H9 (cell line): Measurements from ENCODE around the gene ATG2B. TPM values are rescaled to one million over a fixed set of nuclear protein-coding genes. Genes with fewer than 3 reads are reported as not detected.

Source experiments
- DNase-seq: peaks from one replicate; pipeline ENCODE4 v3.0.0-alpha.2; 2017
- H2AFZ ChIP-seq: one replicate; pipeline ENCODE4 v1.6.1; 2013; ENCODE audit warnings: mild to moderate bottlenecking, low read length, control low read depth, moderate library complexity
- H2AK5ac ChIP-seq: 2 replicates; pipeline ENCODE4 v1.6.1; 2013; ENCODE audit warnings: low read length, control low read depth, mixed read lengths; ENCODE audit not compliant: insufficient read length
- H2BK120ac ChIP-seq: one replicate; pipeline ENCODE4 v1.6.1; 2013; ENCODE audit warnings: low read depth, mild to moderate bottlenecking, low read length, control low read depth, inconsistent platforms; ENCODE audit not compliant: poor library complexity, severe bottlenecking
- H2BK12ac ChIP-seq: 2 replicates; pipeline ENCODE4 v1.6.1; 2013; ENCODE audit warnings: low read length, control low read depth, mixed read lengths, low read depth; ENCODE audit not compliant: insufficient read length
- H2BK15ac ChIP-seq: 2 replicates; pipeline ENCODE4 v1.6.1; 2013; ENCODE audit warnings: low read depth, low read length, control low read depth
- H2BK20ac ChIP-seq: one replicate; pipeline ENCODE4 v1.6.1; 2013; ENCODE audit warnings: low read depth, mild to moderate bottlenecking, low read length, control low read depth, inconsistent platforms; ENCODE audit not compliant: poor library complexity, severe bottlenecking
- H2BK5ac ChIP-seq: 2 replicates; pipeline ENCODE4 v1.6.1; 2013; ENCODE audit warnings: low read length, control low read depth, mixed read lengths; ENCODE audit not compliant: insufficient read length
- H3K14ac ChIP-seq: 2 replicates; pipeline ENCODE4 v1.6.1; 2013; ENCODE audit warnings: low read length, control low read depth; ENCODE audit not compliant: insufficient read depth
- H3K18ac ChIP-seq: 2 replicates; pipeline ENCODE4 v1.6.1; 2013; ENCODE audit warnings: low read depth, mild to moderate bottlenecking, mixed read lengths, low read length, control low read depth; ENCODE audit not compliant: insufficient read length
- H3K23ac ChIP-seq: 2 replicates; pipeline ENCODE4 v1.6.1; 2013; ENCODE audit warnings: low read length, control low read depth, mixed read lengths, low read depth; ENCODE audit not compliant: insufficient read length
- H3K23me2 ChIP-seq: 2 replicates; pipeline ENCODE4 v1.6.1; 2013; ENCODE audit warnings: low read depth, mild to moderate bottlenecking, mixed read lengths, low read length, control low read depth; ENCODE audit not compliant: insufficient read length, poor library complexity, severe bottlenecking
- H3K27ac ChIP-seq: 2 replicates; pipeline ENCODE4 v1.5.1; 2013; ENCODE audit warnings: low read length, control low read depth, mixed read lengths, low read depth; ENCODE audit not compliant: insufficient read length
- H3K27me3 ChIP-seq: 2 replicates; pipeline ENCODE4 v1.6.1; 2013; ENCODE audit warnings: low read length, control low read depth, inconsistent platforms; ENCODE audit not compliant: insufficient read depth
- H3K4ac ChIP-seq: 2 replicates; pipeline ENCODE4 v1.6.1; 2013; ENCODE audit warnings: low read depth, mild to moderate bottlenecking, control low read depth, inconsistent platforms, low read length, moderate library complexity
- H3K4me1 ChIP-seq: 2 replicates; pipeline ENCODE4 v1.6.1; 2013; ENCODE audit warnings: low read length, control low read depth, inconsistent platforms; ENCODE audit not compliant: insufficient read depth
- H3K4me2 ChIP-seq: 2 replicates; pipeline ENCODE4 v1.6.1; 2013; ENCODE audit warnings: low read length, control low read depth, mixed read lengths; ENCODE audit not compliant: insufficient read length, insufficient read depth
- H3K56ac ChIP-seq: 2 replicates; pipeline ENCODE4 v1.6.1; 2013; ENCODE audit warnings: low read depth, mild to moderate bottlenecking, mixed read lengths, low read length, control low read depth; ENCODE audit not compliant: insufficient read length
- H3K79me1 ChIP-seq: 2 replicates; pipeline ENCODE4 v1.6.1; 2013; ENCODE audit warnings: low read depth, mild to moderate bottlenecking, moderate library complexity, low read length, control low read depth, inconsistent platforms; ENCODE audit not compliant: insufficient read depth, poor library complexity, severe bottlenecking
- H3K79me2 ChIP-seq: 2 replicates; pipeline ENCODE4 v1.6.1; 2013; ENCODE audit warnings: low read length, control low read depth, inconsistent platforms; ENCODE audit not compliant: insufficient read depth
- H3K9ac ChIP-seq: 2 replicates; pipeline ENCODE4 v1.6.1; 2013; ENCODE audit warnings: low read length, control low read depth, mixed read lengths; ENCODE audit not compliant: insufficient read length; ENCODE audit errors: extremely low read depth
- H3K9me3 ChIP-seq: one replicate; pipeline ENCODE4 v1.6.1; 2013; ENCODE audit warnings: low read depth, low read length, inconsistent platforms; ENCODE audit not compliant: control insufficient read depth
- H3T11ph ChIP-seq: one replicate; pipeline ENCODE4 v1.6.1; 2013; ENCODE audit warnings: mild to moderate bottlenecking, low read length, control low read depth, inconsistent platforms
- H4K20me1 ChIP-seq: one replicate; pipeline ENCODE4 v1.6.1; 2013; ENCODE audit not compliant: control insufficient read depth, insufficient read length, insufficient read depth
- H4K5ac ChIP-seq: 2 replicates; pipeline ENCODE4 v1.6.1; 2013; ENCODE audit warnings: low read depth, mild to moderate bottlenecking, mixed read lengths, low read length, control low read depth; ENCODE audit not compliant: insufficient read length
- H4K8ac ChIP-seq: replicated peaks from 2 replicates; pipeline ENCODE4 v1.6.1; 2013; ENCODE audit warnings: low read length, control low read depth, mixed read lengths, low read depth; ENCODE audit not compliant: insufficient read length
- H4K91ac ChIP-seq: 2 replicates; pipeline ENCODE4 v1.6.1; 2013; ENCODE audit warnings: low read depth, mild to moderate bottlenecking, moderate library complexity, mixed read lengths, low read length, control low read depth; ENCODE audit not compliant: insufficient read length
- H3K27ac Mint-ChIP-seq, 3 experiments: 2 replicates in 2 of 3; 3 replicates in 1 of 3; pipeline ENCODE4 v1.8.0; 2020 to 2021; ENCODE audit warnings: mixed read lengths in 3 of 3, mild to moderate bottlenecking in 1 of 3, moderate library complexity in 1 of 3
- H3K27me3 Mint-ChIP-seq: 2 replicates; pipeline ENCODE4 v1.8.0; 2021; ENCODE audit warnings: low read depth, mild to moderate bottlenecking, moderate library complexity, mixed read lengths
- H3K36me3 Mint-ChIP-seq, 3 experiments: 2 replicates in 2 of 3; 3 replicates in 1 of 3; pipeline ENCODE4 v1.8.0; 2020 to 2021; ENCODE audit warnings: low read depth in 3 of 3, mixed read lengths in 3 of 3; ENCODE audit not compliant: insufficient read depth in 1 of 3
- H3K4me1 Mint-ChIP-seq, 2 experiments: 2 replicates each; pipeline ENCODE4 v1.8.0; 2020; ENCODE audit warnings: mixed read lengths in 2 of 2
- H3K4me3 Mint-ChIP-seq, 2 experiments: 2 replicates in 1 of 2; 3 replicates in 1 of 2; pipeline ENCODE4 v1.8.0; 2020 to 2021; ENCODE audit warnings: mild to moderate bottlenecking in 2 of 2, mixed read lengths in 2 of 2, moderate library complexity in 1 of 2
- H3K9me3 Mint-ChIP-seq, 2 experiments: 2 replicates in 1 of 2; 3 replicates in 1 of 2; pipeline ENCODE4 v1.8.0; 2020; ENCODE audit warnings: mild to moderate bottlenecking in 2 of 2, mixed read lengths in 2 of 2, moderate library complexity in 1 of 2
- WGBS: extraction: QIAGEN DNeasy Blood & Tissue Kit; methylation state at CpG from one replicate; pipeline ENCODE4 v1.1.7; 2013; ENCODE audit warnings: missing lambda C conversion rate, low lambda C conversion rate, mixed read lengths; ENCODE audit not compliant: insufficient read length; ENCODE audit errors: extremely low coverage; 5-methylcytosine and 5-hydroxymethylcytosine counted together
- total RNA-seq: library from RNA; stranded (reverse); gene quantifications from 2 replicates; pipeline ENCODE4 v1.2.1, GENCODE V29; 2021
- TF ChIP-seq, protein P1 (sequence below): fragments of 200-600 bp; sonication (generic); conservative IDR thresholded peaks from 3 replicates; pipeline ENCODE4 v1.8.0; 2021; ENCODE audit warnings: antibody characterized with exemption, mild to moderate bottlenecking

The ATG2B gene
- total RNA-seq, 1 experiment from 2014 or later, result 12.6 TPM

DNA sequence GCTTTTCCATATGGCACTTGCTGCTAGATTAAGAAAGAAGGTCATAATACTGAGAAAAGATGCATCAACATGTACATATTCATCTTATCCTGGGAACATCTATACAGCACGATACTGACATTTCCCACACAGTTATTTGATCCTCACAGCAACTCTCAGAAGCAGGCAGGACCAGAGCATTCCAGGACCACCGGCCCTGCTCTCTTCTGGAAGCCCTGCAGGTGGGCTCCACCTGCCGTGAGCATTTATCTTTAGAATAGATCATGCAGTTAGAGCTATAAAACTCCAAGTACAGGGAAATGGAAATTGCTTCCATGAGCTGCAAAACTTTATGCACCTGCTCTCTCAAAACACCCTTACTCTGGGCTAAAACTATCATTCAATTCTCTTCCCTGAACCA lies 112.7 kb downstream of the ATG2B start:
- H3K27ac Mint-ChIP-seq, result no peak overlapping the region

More for the DNA sequence above, 112.7 kb downstream of the ATG2B start:
- Histone ChIP-seq H2BK5ac (no peak overlapping the region), H2BK120ac (no peak overlapping the region), H3K79me1 (no peaks in the 10 kb centered on the region), H3K27me3 (no peaks in the 10 kb centered on the region), H3K4me2 (no peak overlapping the region), H3K18ac (no peak overlapping the region), H2BK15ac (no peak overlapping the region), H3K23ac (no peak overlapping the region), H3K27ac (no peak overlapping the region), H2BK12ac (no peak overlapping the region), H3K4ac (no peak overlapping the region), H3K79me2 (no peaks in the 10 kb centered on the region), H3T11ph (no peak overlapping the region), H4K20me1 (no peaks in the 10 kb centered on the region), H2AK5ac (no peak overlapping the region), H2AFZ (no peak overlapping the region), H2BK20ac (no peak overlapping the region), H3K9me3 (no peaks in the 10 kb centered on the region), H4K5ac (no peak overlapping the region), H3K56ac (no peak overlapping the region), H3K9ac (no peak overlapping the region), H3K4me1 (peaks cover 3% of the 10 kb centered on the region; the same call in 1 of the 2 replicates), H3K23me2 (no peaks in the 10 kb centered on the region), H4K91ac (no peak overlapping the region), H3K14ac (no peak overlapping the region), H4K8ac (no peak overlapping the region)
- Mint-ChIP-seq H3K27me3 (peaks cover 10% of the 10 kb centered on the region), H3K9me3 (no peaks in the 10 kb centered on the region; a peak in 1 of 5 replicates), H3K4me1 (peaks cover 19 to 22% of the 10 kb centered on the region in 2 experiments), H3K36me3 (no peaks in the 10 kb centered on the region; a peak in 1 of 7 replicates), H3K4me3 (no peak overlapping the region)
- no peak for DNase-seq
- no CpG with 5 or more reads among the region's 3 CpGs for WGBS
- TF ChIP-seq, protein P1, sequence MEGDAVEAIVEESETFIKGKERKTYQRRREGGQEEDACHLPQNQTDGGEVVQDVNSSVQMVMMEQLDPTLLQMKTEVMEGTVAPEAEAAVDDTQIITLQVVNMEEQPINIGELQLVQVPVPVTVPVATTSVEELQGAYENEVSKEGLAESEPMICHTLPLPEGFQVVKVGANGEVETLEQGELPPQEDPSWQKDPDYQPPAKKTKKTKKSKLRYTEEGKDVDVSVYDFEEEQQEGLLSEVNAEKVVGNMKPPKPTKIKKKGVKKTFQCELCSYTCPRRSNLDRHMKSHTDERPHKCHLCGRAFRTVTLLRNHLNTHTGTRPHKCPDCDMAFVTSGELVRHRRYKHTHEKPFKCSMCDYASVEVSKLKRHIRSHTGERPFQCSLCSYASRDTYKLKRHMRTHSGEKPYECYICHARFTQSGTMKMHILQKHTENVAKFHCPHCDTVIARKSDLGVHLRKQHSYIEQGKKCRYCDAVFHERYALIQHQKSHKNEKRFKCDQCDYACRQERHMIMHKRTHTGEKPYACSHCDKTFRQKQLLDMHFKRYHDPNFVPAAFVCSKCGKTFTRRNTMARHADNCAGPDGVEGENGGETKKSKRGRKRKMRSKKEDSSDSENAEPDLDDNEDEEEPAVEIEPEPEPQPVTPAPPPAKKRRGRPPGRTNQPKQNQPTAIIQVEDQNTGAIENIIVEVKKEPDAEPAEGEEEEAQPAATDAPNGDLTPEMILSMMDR, result no peak
